Mesendoderm (in vitro differentiated cells): ENCODE results near the gene HOXC6.

Source experiments
- DNase-seq: peaks from one replicate; pipeline ENCODE4 v3.0.0; 2013
- H2AK5ac ChIP-seq: 2 replicates; pipeline ENCODE4 v1.6.1; 2013; ENCODE audit warnings: low read length, inconsistent platforms
- H2BK120ac ChIP-seq: 2 replicates; pipeline ENCODE4 v1.6.1; 2013; ENCODE audit warnings: low read depth, mild to moderate bottlenecking, low read length, moderate library complexity, mixed read lengths
- H2BK15ac ChIP-seq: replicated peaks from 2 replicates; pipeline ENCODE4 v1.6.1; 2013; ENCODE audit warnings: low read depth, mild to moderate bottlenecking, moderate library complexity
- H2BK5ac ChIP-seq: 2 replicates; pipeline ENCODE4 v1.6.1; 2013; ENCODE audit warnings: low read length, inconsistent platforms
- H3K18ac ChIP-seq: 2 replicates; pipeline ENCODE4 v1.6.1; 2013; ENCODE audit warnings: mild to moderate bottlenecking, low read length, mixed read lengths
- H3K23ac ChIP-seq: one replicate; pipeline ENCODE4 v1.6.1; 2013; ENCODE audit warnings: low read length
- H3K27ac ChIP-seq: 2 replicates; pipeline ENCODE4 v1.5.1; 2013; ENCODE audit warnings: low read depth, mild to moderate bottlenecking, inconsistent platforms, low read length, moderate library complexity
- H3K27me3 ChIP-seq: 2 replicates; pipeline ENCODE4 v1.6.1; 2013; ENCODE audit warnings: low read length, control low read depth, mild to moderate bottlenecking, inconsistent platforms; ENCODE audit not compliant: insufficient read depth, poor library complexity
- H3K36me3 ChIP-seq: 2 replicates; pipeline ENCODE4 v1.6.1; 2013; ENCODE audit warnings: low read length, inconsistent platforms; ENCODE audit not compliant: control insufficient read depth, insufficient read depth
- H3K4ac ChIP-seq: one replicate; pipeline ENCODE4 v1.6.1; 2013; ENCODE audit warnings: low read depth, mild to moderate bottlenecking, low read length, moderate library complexity
- H3K4me1 ChIP-seq: 2 replicates; pipeline ENCODE4 v1.6.1; 2013; ENCODE audit warnings: low read depth, low read length, inconsistent platforms; ENCODE audit not compliant: control insufficient read depth
- H3K4me2 ChIP-seq: 2 replicates; pipeline ENCODE4 v1.6.1; 2013; ENCODE audit warnings: low read length
- H3K4me3 ChIP-seq: 2 replicates; pipeline ENCODE4 v1.5.1; 2013; ENCODE audit warnings: mild to moderate bottlenecking, low read length
- H3K56ac ChIP-seq: one replicate; pipeline ENCODE4 v1.6.1; 2013; ENCODE audit warnings: low read length
- H3K79me1 ChIP-seq: 2 replicates; pipeline ENCODE4 v1.6.1; 2013; ENCODE audit warnings: low read length, inconsistent platforms
- H3K79me2 ChIP-seq: 2 replicates; pipeline ENCODE4 v1.6.1; 2013; ENCODE audit warnings: mild to moderate bottlenecking, low read length; ENCODE audit not compliant: control insufficient read depth, insufficient read depth
- H3K9ac ChIP-seq: 2 replicates; pipeline ENCODE4 v1.6.1; 2013; ENCODE audit warnings: low read length, inconsistent platforms
- H4K5ac ChIP-seq: one replicate; pipeline ENCODE4 v1.6.1; 2013; ENCODE audit warnings: low read length
- H4K8ac ChIP-seq: one replicate; pipeline ENCODE4 v1.6.1; 2013; ENCODE audit warnings: low read depth, mild to moderate bottlenecking, control low read depth, low read length, moderate library complexity
- WGBS: extraction: QIAGEN DNeasy Blood & Tissue Kit; methylation state at CpG from one replicate; pipeline ENCODE4 v1.1.7; 2013; ENCODE audit warnings: low lambda C conversion rate, missing lambda C conversion rate; ENCODE audit not compliant: insufficient coverage; ENCODE audit errors: extremely low coverage; 5-methylcytosine and 5-hydroxymethylcytosine counted together

The HOXC6 gene

GRCh38 chr12:54033980-54034784 is 5.9 kb downstream of the HOXC6 start:
- no CpG with 5 or more reads among the region's 57 CpGs for WGBS
- H4K8ac ChIP-seq, result no peak overlapping the region
- H3K36me3 ChIP-seq, result no peaks in the 10 kb centered on the region
- peaks cover 88% of the 10 kb centered on the region for H3K27me3 ChIP-seq
- no peak overlapping the region for H3K27ac ChIP-seq
- H3K4ac ChIP-seq, result no peak overlapping the region
- no peaks in the 10 kb centered on the region for H3K79me2 ChIP-seq
- H2AK5ac ChIP-seq, result no peak overlapping the region
- H2BK5ac ChIP-seq, result no peak overlapping the region
- H3K18ac ChIP-seq, result no peak overlapping the region
- H3K9ac ChIP-seq, result no peak overlapping the region
- no peak overlapping the region for H2BK120ac ChIP-seq
- H3K4me2 ChIP-seq, result no peak overlapping the region
- DNase-seq, result no peak
- no peak overlapping the region for H3K23ac ChIP-seq
- H4K5ac ChIP-seq, result no peak overlapping the region
- no peaks in the 10 kb centered on the region for H3K79me1 ChIP-seq
- H3K56ac ChIP-seq, result no peak overlapping the region
- no peak overlapping the region for H2BK15ac ChIP-seq
- H3K4me1 ChIP-seq, result no peaks in the 10 kb centered on the region
- no peak overlapping the region for H3K4me3 ChIP-seq

- Histone ChIP-seq H2BK15ac (no peak overlapping the region), H4K5ac (no peak overlapping the region), H3K4ac (no peak overlapping the region), H2AK5ac (no peak overlapping the region), H2BK5ac (no peak overlapping the region), H3K23ac (no peak overlapping the region), H3K27me3 (peaks cover 89% of the 10 kb centered on the region), H3K79me1 (no peaks in the 10 kb centered on the region), H3K4me1 (no peaks in the 10 kb centered on the region), H3K4me3 (no peak overlapping the region), H3K18ac (no peak overlapping the region), H2BK120ac (no peak overlapping the region), H3K79me2 (no peaks in the 10 kb centered on the region), H4K8ac (no peak overlapping the region), H3K9ac (no peak overlapping the region), H3K27ac (no peak overlapping the region), H3K4me2 (no peak overlapping the region), H3K36me3 (no peaks in the 10 kb centered on the region), H3K56ac (no peak overlapping the region)
- WGBS, result no CpG with 5 or more reads among the region's 22 CpGs
- DNase-seq, result no peak
These were observed 6.6 kb downstream of the HOXC6 start for GRCh38 chr12:54034785-54035310.

- H3K36me3 ChIP-seq, result no peaks in the 10 kb centered on the region
- H3K27me3 ChIP-seq, result peaks cover 91% of the 10 kb centered on the region
- no peak overlapping the region for H3K4me3 ChIP-seq
- DNase-seq, result no peak
- no peaks in the 10 kb centered on the region for H3K79me1 ChIP-seq
- no peak overlapping the region for H2AK5ac ChIP-seq
- no peaks in the 10 kb centered on the region for H3K4me1 ChIP-seq
- H3K18ac ChIP-seq, result no peak overlapping the region
- no peaks in the 10 kb centered on the region for H3K79me2 ChIP-seq
- no peak overlapping the region for H3K4me2 ChIP-seq
- no peak overlapping the region for H3K56ac ChIP-seq
- H3K23ac ChIP-seq, result no peak overlapping the region
- no peak overlapping the region for H4K5ac ChIP-seq
- H2BK5ac ChIP-seq, result no peak overlapping the region
- H2BK15ac ChIP-seq, result no peak overlapping the region
- no peak overlapping the region for H3K27ac ChIP-seq
- H4K8ac ChIP-seq, result no peak overlapping the region
- H3K4ac ChIP-seq, result no peak overlapping the region
- H2BK120ac ChIP-seq, result no peak overlapping the region
- no peak overlapping the region for H3K9ac ChIP-seq
- no CpG with 5 or more reads among the region's 6 CpGs for WGBS
These were observed 7.5 kb downstream of the HOXC6 start for GRCh38 chr12:54035568-54036264.

- Histone ChIP-seq H2AK5ac (no peak overlapping the region), H2BK120ac (no peak overlapping the region), H3K56ac (no peak overlapping the region), H2BK15ac (no peak overlapping the region), H3K4me1 (no peaks in the 10 kb centered on the region), H3K79me1 (no peaks in the 10 kb centered on the region), H3K4me3 (no peak overlapping the region), H3K79me2 (no peaks in the 10 kb centered on the region), H3K9ac (no peak overlapping the region), H4K5ac (no peak overlapping the region), H3K23ac (no peak overlapping the region), H3K27me3 (peaks cover 88% of the 10 kb centered on the region), H4K8ac (no peak overlapping the region), H3K4me2 (no peak overlapping the region), H3K27ac (no peak overlapping the region), H3K36me3 (no peaks in the 10 kb centered on the region), H2BK5ac (no peak overlapping the region), H3K4ac (no peak overlapping the region), H3K18ac (no peak overlapping the region)
- WGBS, result no CpG with 5 or more reads among the region's 14 CpGs
- DNase-seq, result no peak
These were observed 8.6 kb downstream of the HOXC6 start for GRCh38 chr12:54036620-54037359.

- H3K4me2 ChIP-seq, result no peak overlapping the region
- no CpG with 5 or more reads among the region's 14 CpGs for WGBS
- H4K5ac ChIP-seq, result no peak overlapping the region
- no peak overlapping the region for H3K4ac ChIP-seq
- no peak overlapping the region for H3K18ac ChIP-seq
- H2BK15ac ChIP-seq, result no peak overlapping the region
- no peak for DNase-seq
- no peak overlapping the region for H4K8ac ChIP-seq
- H3K36me3 ChIP-seq, result no peaks in the 10 kb centered on the region
- H3K9ac ChIP-seq, result no peak overlapping the region
- H3K23ac ChIP-seq, result no peak overlapping the region
- H2BK120ac ChIP-seq, result no peak overlapping the region
- no peaks in the 10 kb centered on the region for H3K79me2 ChIP-seq
- no peak overlapping the region for H2AK5ac ChIP-seq
- H3K27ac ChIP-seq, result no peak overlapping the region
- no peak overlapping the region for H3K4me3 ChIP-seq
- H2BK5ac ChIP-seq, result no peak overlapping the region
- no peaks in the 10 kb centered on the region for H3K4me1 ChIP-seq
- H3K27me3 ChIP-seq, result peaks cover 88% of the 10 kb centered on the region
- H3K56ac ChIP-seq, result no peak overlapping the region
- no peaks in the 10 kb centered on the region for H3K79me1 ChIP-seq
These were observed 9.4 kb downstream of the HOXC6 start for GRCh38 chr12:54037360-54038283.
